Mesenchymal stem cell (in vitro differentiated cells and primary cell): ENCODE data around the gene TM6SF1.

Experiments
- DNase-seq: peaks from one replicate; pipeline ENCODE4 v3.0.0-alpha.2; 2013
- H2AFZ ChIP-seq: one replicate; pipeline ENCODE4 v1.6.1; 2013; ENCODE audit warnings: low read depth, mild to moderate bottlenecking, control low read depth, inconsistent platforms, low read length, moderate library complexity
- H2AK5ac ChIP-seq: 2 replicates; pipeline ENCODE4 v1.6.1; 2013; ENCODE audit warnings: low read length, moderate library complexity, mild to moderate bottlenecking, inconsistent platforms; ENCODE audit not compliant: severe bottlenecking
- H2BK120ac ChIP-seq: one replicate; pipeline ENCODE4 v1.6.1; 2013; ENCODE audit warnings: low read depth, mild to moderate bottlenecking, inconsistent platforms, low read length, moderate library complexity
- H2BK12ac ChIP-seq, 2 experiments: one replicate each; pipeline ENCODE4 v1.6.1; 2013; ENCODE audit warnings: inconsistent platforms in 2 of 2, low read length in 2 of 2, mild to moderate bottlenecking in 2 of 2, moderate library complexity in 2 of 2, control low read depth in 1 of 2
- H2BK15ac ChIP-seq: one replicate; pipeline ENCODE4 v1.6.1; 2013; ENCODE audit warnings: mild to moderate bottlenecking, low read depth, inconsistent platforms; ENCODE audit not compliant: poor library complexity, severe bottlenecking
- H2BK5ac ChIP-seq: 2 replicates; pipeline ENCODE4 v1.6.1; 2013; ENCODE audit warnings: low read depth, mild to moderate bottlenecking, low read length, control low read depth, inconsistent platforms; ENCODE audit not compliant: poor library complexity, severe bottlenecking
- H3K14ac ChIP-seq, 2 experiments: one replicate each; pipeline ENCODE4 v1.6.1; 2013; ENCODE audit warnings: inconsistent platforms in 2 of 2, low read length in 2 of 2, control low read depth in 1 of 2, mild to moderate bottlenecking in 1 of 2, moderate library complexity in 1 of 2
- H3K18ac ChIP-seq, 2 experiments: one replicate each; pipeline ENCODE4 v1.6.1; 2013; ENCODE audit warnings: inconsistent platforms in 2 of 2, low read length in 2 of 2, control low read depth in 1 of 2, low read depth in 1 of 2, mild to moderate bottlenecking in 1 of 2
- H3K23ac ChIP-seq, 2 experiments: one replicate each; pipeline ENCODE4 v1.6.1; 2013; ENCODE audit warnings: inconsistent platforms in 2 of 2, low read length in 2 of 2, mild to moderate bottlenecking in 2 of 2, moderate library complexity in 2 of 2, control low read depth in 1 of 2
- H3K27ac ChIP-seq: 2 replicates; pipeline ENCODE4 v1.5.1; 2013; ENCODE audit warnings: mild to moderate bottlenecking, moderate library complexity, low read length, control low read depth, inconsistent platforms; ENCODE audit not compliant: poor library complexity, severe bottlenecking
- H3K27me3 ChIP-seq, 2 experiments: 2 replicates each; pipeline versions ENCODE4 v1.6.1 to v1.7.0; 2013; ENCODE audit warnings: low read length in 2 of 2, mild to moderate bottlenecking in 2 of 2, moderate library complexity in 2 of 2, control low read depth in 1 of 2, inconsistent platforms in 1 of 2; ENCODE audit not compliant: control insufficient read depth in 1 of 2, insufficient read depth in 1 of 2
- H3K36me3 ChIP-seq, 2 experiments: 2 replicates each; pipeline versions ENCODE4 v1.6.1 to v1.7.0; 2013; ENCODE audit warnings: low read length in 2 of 2, control low read depth in 1 of 2, inconsistent platforms in 1 of 2, low read depth in 1 of 2, mild to moderate bottlenecking in 1 of 2; ENCODE audit not compliant: insufficient read depth in 2 of 2, control insufficient read depth in 1 of 2
- H3K4ac ChIP-seq, 2 experiments: one replicate each; pipeline ENCODE4 v1.6.1; 2013; ENCODE audit warnings: inconsistent platforms in 2 of 2, low read length in 2 of 2, mild to moderate bottlenecking in 2 of 2, moderate library complexity in 2 of 2, control low read depth in 1 of 2, low read depth in 1 of 2
- H3K4me1 ChIP-seq: 2 replicates; pipeline ENCODE4 v1.6.1; 2013; ENCODE audit warnings: low read depth, low read length, control low read depth; ENCODE audit not compliant: control insufficient read depth, insufficient read depth
- H3K4me2 ChIP-seq: 2 replicates; pipeline ENCODE4 v1.6.1; 2013; ENCODE audit warnings: low read length, mild to moderate bottlenecking, inconsistent platforms; ENCODE audit not compliant: poor library complexity, severe bottlenecking
- H3K4me3 ChIP-seq, 2 experiments: 2 replicates each; pipeline versions ENCODE4 v1.5.1 to v1.7.0; 2013; ENCODE audit warnings: low read length in 2 of 2, mild to moderate bottlenecking in 2 of 2, control low read depth in 1 of 2, low read depth in 1 of 2; ENCODE audit not compliant: insufficient read depth in 1 of 2
- H3K79me1 ChIP-seq: replicated peaks from 2 replicates; pipeline ENCODE4 v1.6.1; 2013; ENCODE audit warnings: mild to moderate bottlenecking, control low read depth, low read length, inconsistent platforms; ENCODE audit not compliant: poor library complexity, severe bottlenecking
- H3K9ac ChIP-seq: 2 replicates; pipeline ENCODE4 v1.7.0; 2013; ENCODE audit warnings: mild to moderate bottlenecking, low read length, moderate library complexity
- H3K9me3 ChIP-seq: 2 replicates; pipeline ENCODE4 v1.7.0; 2013; ENCODE audit warnings: mild to moderate bottlenecking, low read length; ENCODE audit not compliant: control insufficient read depth
- H4K8ac ChIP-seq: one replicate; pipeline ENCODE4 v1.6.1; 2013; ENCODE audit warnings: inconsistent platforms, mild to moderate bottlenecking, low read length, moderate library complexity
- H4K91ac ChIP-seq: one replicate; pipeline ENCODE4 v1.6.1; 2013; ENCODE audit warnings: mild to moderate bottlenecking, low read length, inconsistent platforms
- WGBS: methylation state at CpG from one replicate; pipeline ENCODE4 v1.1.7; 2013; ENCODE audit warnings: mixed read lengths; 5-methylcytosine and 5-hydroxymethylcytosine counted together

TM6SF1 gene

GRCh38 chr15:83170474-83171165 is 63.2 kb downstream of the TM6SF1 start:
- Histone ChIP-seq H2BK15ac (no peak overlapping the region), H3K4ac (no peak overlapping the region), H2AK5ac (no peak overlapping the region), H3K4me3 (no peak overlapping the region), H3K4me2 (no peak overlapping the region), H2BK120ac (no peak overlapping the region), H3K14ac (no peak overlapping the region), H3K36me3 (no peaks in the 10 kb centered on the region), H4K91ac (no peak overlapping the region), H2BK5ac (no peak overlapping the region), H2AFZ (no peak overlapping the region), H3K27ac (no peak overlapping the region), H3K27me3 (no peaks in the 10 kb centered on the region), H3K79me1 (peaks cover 10% of the 10 kb centered on the region), H4K8ac (no peak overlapping the region), H2BK12ac (no peak overlapping the region), H3K23ac (no peak overlapping the region), H3K9ac (no peak overlapping the region), H3K18ac (no peak overlapping the region), H3K4me1 (no peaks in the 10 kb centered on the region), H3K9me3 (peaks cover 10% of the 10 kb centered on the region)
- peak; percentile 62 for DNase-seq
- WGBS: 44% methylated on average over 3 of the region's 4 CpGs

- Histone ChIP-seq H2BK15ac (no peak overlapping the region), H3K4me1 (peaks cover 4% of the 10 kb centered on the region), H2BK120ac (no peak overlapping the region), H3K14ac (no peak overlapping the region), H3K27me3 (no peaks in the 10 kb centered on the region), H2AK5ac (no peak overlapping the region), H3K36me3 (no peaks in the 10 kb centered on the region), H3K27ac (no peak overlapping the region), H3K23ac (no peak overlapping the region), H2BK12ac (no peak overlapping the region), H2BK5ac (no peak overlapping the region), H3K18ac (no peak overlapping the region), H3K79me1 (peaks cover 25% of the 10 kb centered on the region), H4K91ac (no peak overlapping the region), H2AFZ (no peak overlapping the region), H3K9ac (no peak overlapping the region), H3K9me3 (no peaks in the 10 kb centered on the region), H3K4me3 (no peak overlapping the region), H3K4me2 (no peak overlapping the region), H4K8ac (no peak overlapping the region), H3K4ac (no peak overlapping the region)
- DNase-seq: no peak
- WGBS: no CpG with 5 or more reads among the region's 1 CpG
These were observed 67.4 kb downstream of the TM6SF1 start for GRCh38 chr15:83174891-83175290.

- H2BK120ac ChIP-seq: no peak overlapping the region
- no peak overlapping the region for H3K14ac ChIP-seq
- H3K27me3 ChIP-seq: no peaks in the 10 kb centered on the region
- peaks cover 24% of the 10 kb centered on the region for H3K79me1 ChIP-seq
- no peak overlapping the region for H3K4ac ChIP-seq
- 42% methylated on average over 2 of the region's 2 CpGs for WGBS
- peaks cover 4% of the 10 kb centered on the region for H3K4me1 ChIP-seq
- H2BK12ac ChIP-seq: no peak overlapping the region
- H3K18ac ChIP-seq: no peak overlapping the region
- no peak overlapping the region for H2BK15ac ChIP-seq
- no peak overlapping the region for H3K4me3 ChIP-seq
- H3K9me3 ChIP-seq: no peaks in the 10 kb centered on the region
- H3K36me3 ChIP-seq: no peaks in the 10 kb centered on the region
- DNase-seq: no peak
- no peak overlapping the region for H3K27ac ChIP-seq
- no peak overlapping the region for H2AFZ ChIP-seq
- H3K9ac ChIP-seq: no peak overlapping the region
- H2BK5ac ChIP-seq: no peak overlapping the region
- no peak overlapping the region for H4K8ac ChIP-seq
- H3K4me2 ChIP-seq: no peak overlapping the region
- no peak overlapping the region for H2AK5ac ChIP-seq
- no peak overlapping the region for H3K23ac ChIP-seq
- no peak overlapping the region for H4K91ac ChIP-seq
These were observed 70.9 kb downstream of the TM6SF1 start for GRCh38 chr15:83178390-83178789.

- Histone ChIP-seq H3K4ac (no peak overlapping the region), H3K18ac (peak overlapping the region in 1 of 2 experiments; percentile 48), H3K27me3 (no peaks in the 10 kb centered on the region), H3K4me2 (peak overlapping the region; percentile 43), H3K36me3 (no peaks in the 10 kb centered on the region), H4K91ac (peak overlapping the region; percentile 15), H3K4me3 (no peak overlapping the region), H3K9ac (no peak overlapping the region), H2BK120ac (no peak overlapping the region), H2AK5ac (no peak overlapping the region), H3K23ac (no peak overlapping the region), H2AFZ (no peak overlapping the region), H2BK15ac (no peak overlapping the region), H3K9me3 (no peaks in the 10 kb centered on the region), H2BK5ac (no peak overlapping the region), H3K14ac (no peak overlapping the region), H3K79me1 (peaks cover 26% of the 10 kb centered on the region), H4K8ac (no peak overlapping the region), H2BK12ac (no peak overlapping the region), H3K4me1 (peaks cover 4% of the 10 kb centered on the region), H3K27ac (no peak overlapping the region)
- 97% methylated on average over 2 of the region's 3 CpGs for WGBS
- no peak for DNase-seq
These were observed 71.5 kb downstream of the TM6SF1 start for GRCh38 chr15:83178869-83179325.
